Stimulated activated CD8-positive, alpha-beta memory T cell treated with anti-CD3 and anti-CD28 coated beads, Interleukin-15, amount 100 ng/mL, for 4 hours (primary cell): ENCODE measurements around the gene AGAP1.

ENCODE experiments used
- DNase-seq, 2 donors: peaks; one replicate each; pipeline ENCODE4 v3.0.0-alpha.2; 2020; ENCODE audit warnings: low read depth in 2 of 2

Gene AGAP1

DNA sequence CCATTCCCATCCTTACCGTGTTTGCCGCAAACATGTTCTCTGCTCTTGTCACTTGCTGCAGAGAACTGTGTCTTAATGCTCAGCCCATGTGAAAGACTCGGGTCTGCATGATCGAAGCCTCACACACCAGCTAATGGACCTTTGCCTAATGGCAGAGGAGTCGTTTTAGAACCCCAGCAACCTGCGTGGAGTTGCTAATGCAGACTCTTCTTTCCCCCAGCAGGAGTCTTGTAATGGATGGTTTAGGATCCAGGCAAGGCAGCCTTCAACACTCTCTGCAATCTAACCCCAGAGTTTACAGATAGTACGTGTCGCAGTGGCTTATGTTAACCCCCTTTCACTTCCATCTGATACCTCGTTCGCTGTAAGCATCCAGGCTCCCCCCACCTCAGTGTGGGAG is 316.4 kb downstream of the AGAP1 start:
- no peak for DNase-seq

DNA sequence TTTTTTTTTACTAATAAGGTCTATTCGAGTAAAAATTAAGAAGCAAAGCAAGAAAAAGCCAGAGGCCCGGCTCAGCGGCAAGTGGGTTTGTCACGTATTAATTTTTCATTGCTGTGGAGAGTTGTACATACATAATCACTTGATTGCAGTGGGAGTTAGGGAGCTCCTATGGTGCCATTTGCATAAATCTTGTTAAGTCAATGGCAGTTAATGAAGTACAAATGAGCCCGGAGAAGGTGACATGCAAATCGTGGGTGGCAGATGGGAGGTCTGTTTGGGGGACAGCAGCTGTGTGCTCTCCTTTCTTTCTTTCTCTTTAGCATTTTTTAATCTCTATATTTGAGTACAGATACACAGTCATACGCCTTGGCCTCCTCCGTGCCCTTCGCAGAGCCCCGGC is 317.0 kb downstream of the AGAP1 start:
- no peak for DNase-seq

DNA sequence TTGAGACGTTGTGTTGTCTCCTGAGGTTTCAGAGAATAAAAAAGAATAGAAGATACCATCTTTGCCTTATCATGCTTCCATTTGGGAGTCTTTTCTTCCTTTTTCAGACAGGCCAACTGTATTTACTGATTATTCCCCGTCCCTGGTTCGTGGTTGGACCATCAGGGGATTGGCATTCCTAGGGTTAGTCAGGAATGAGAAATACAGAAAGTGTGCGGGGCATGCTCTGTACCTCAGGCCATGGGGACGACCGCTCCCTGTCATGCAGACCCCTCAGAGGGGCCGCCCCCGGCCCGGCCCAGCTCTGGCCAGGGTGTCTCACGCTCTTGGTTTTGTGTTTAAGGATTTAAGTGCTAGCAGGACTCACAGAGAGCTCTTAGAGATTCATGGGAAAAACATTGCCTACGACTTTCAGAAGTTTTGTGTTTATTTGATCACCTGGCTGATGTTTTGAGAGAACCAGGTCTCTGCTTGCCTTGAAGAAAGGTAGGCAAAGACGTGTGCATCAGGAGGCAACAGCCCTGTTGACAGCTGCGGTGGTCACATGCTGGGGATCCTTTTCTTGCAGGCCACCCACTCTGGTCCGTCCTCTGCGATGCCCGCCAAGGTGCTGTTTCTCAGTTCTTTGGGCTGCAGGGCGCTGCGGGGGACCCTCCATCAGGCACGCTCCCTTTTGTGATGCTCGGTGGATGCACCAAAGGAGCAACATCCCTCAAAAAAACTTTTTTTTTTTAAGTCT is 317.8 kb downstream of the AGAP1 start:
- DNase-seq = no peak

DNA sequence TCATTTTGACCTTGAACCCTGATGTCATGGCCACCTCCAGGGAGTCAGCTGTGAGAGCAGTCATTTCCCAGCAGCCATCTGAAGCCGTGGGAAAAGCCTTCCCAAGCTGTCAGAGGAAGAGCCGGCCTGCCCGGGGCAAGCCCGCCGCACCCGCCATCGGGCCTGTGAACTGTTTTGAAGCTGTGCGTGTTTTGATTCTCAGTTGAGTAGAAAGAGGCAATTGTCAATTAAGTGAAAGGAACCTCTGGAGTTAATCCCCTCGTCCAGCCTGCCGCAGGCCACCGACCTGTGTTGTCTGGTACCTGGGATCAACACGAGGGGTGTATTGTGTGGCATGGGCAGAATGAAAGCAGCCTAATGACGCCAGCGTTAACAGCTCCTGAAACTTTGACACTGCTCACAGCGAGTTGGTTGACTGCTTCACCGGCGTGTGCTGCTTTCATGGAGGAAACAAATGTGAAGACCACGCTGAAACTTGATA is 318.4 kb downstream of the AGAP1 start:
- no peak for DNase-seq

DNA sequence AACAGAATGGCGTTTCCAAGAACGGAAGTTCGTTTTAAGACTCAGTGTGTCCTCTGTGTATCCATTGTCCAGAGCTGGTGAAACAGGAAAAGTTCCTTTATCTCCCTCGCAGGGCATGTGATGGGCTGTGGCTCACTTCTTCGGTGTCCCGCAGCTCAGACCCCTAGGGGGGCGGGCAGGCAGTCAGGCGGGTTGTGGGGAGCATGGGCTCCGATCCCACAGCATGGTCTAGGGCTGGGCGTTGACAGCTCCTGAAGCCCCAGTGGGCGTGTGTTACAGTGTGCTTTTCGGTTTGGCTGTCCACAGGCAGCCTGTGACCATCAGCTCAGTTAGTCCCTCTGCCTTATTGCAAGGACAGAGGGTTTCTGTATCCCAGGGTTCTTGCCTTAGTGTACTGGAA is 319.6 kb downstream of the AGAP1 start:
- no peak for DNase-seq

DNA sequence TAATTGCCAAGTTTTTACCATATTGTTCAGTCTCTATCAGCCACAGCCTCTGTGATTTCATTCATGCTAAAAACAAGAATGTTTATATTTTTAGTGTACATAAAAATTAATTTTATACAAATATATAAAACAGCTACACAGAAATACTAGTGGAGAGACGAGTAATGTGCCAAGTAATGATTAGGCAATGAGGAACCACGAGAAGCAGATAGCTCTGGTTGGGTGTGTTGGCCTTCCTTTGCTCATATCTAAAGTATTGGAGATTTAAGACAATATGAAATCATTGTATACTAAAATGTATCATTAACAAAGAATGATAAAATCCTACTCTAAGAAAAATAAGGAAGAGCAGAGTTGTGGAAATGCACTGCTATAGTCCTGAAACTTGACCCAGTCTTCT is 326.7 kb downstream of the AGAP1 start:
- DNase-seq = no peak

DNA sequence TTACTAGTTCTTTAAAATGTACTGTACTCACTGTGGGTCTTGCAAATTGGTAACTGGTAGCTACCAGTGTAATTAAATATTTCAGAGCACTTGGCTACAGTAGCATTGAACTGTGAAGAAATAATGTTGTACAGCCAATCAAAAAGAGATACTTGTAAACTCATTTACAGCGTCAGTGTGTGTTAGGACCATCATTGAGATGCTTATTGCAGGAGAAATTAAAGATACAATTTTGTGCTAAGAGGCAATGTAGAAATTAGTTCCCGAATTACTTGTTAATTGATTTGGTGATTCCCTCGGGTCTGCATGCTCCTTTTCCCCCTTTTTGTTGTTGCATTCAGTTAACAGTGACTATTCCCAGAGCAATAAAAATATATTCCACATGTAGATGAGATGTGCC is 330.5 kb downstream of the AGAP1 start:
- DNase-seq = no peak

DNA sequence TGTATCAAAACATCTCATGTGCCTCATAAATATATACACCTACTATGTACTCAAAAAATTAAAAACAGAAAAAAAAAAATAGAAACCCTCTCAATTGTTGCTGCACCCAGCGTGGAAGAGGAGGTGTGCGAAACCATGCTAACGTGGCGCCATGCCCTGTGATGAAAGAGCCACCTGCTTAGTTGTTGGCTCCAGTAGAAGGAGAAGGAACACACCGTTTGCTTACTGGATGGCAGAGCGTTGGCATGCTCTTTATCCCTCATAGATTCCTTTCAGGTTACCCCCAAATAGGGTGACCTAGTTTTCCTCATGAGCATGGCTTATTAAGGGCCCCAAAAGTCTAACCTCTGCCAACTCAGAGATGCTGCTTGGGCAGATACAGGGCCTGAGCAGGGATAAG is 332.1 kb downstream of the AGAP1 start:
- no peak for DNase-seq

DNA sequence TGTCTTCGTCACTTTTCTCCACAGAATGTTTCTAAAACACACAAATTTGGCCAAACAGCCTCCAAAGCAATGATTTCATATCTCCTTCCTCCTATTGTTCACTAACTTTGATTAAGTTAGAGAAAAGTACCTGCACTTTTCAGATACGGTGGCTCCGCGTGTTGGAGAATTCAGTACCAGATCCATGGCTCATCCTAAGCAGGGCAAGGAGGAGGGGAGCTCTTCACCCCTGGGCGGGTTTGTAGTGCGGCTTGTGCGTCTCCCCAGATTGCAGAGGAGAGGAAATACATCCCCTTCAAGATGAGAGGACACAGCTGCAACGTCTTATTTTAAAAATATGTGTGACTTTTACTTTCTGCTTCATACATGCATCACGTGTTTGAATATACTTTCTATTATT is 333.0 kb downstream of the AGAP1 start:
- DNase-seq = no peak

DNA sequence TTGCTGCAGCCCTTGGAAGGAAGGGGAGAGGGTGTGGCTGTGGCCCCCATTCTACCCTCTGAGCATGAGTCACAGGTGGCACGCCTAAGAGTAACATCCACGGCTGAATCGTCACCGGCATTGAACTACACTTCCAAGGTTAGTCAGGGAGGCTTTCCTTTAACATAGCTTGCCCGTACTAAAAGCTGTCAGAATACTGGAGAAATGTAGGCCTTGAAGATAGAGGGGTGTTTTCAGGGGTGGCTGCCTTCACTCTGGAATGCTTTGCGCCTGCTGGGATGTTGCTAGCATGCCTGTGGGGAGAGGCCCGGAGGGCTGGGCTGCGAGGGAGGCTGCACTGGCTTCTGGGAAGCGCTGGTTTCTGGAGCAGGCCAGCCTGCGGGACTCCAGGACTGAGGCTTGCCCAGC is 333.7 kb downstream of the AGAP1 start:
- no peak for DNase-seq

DNA sequence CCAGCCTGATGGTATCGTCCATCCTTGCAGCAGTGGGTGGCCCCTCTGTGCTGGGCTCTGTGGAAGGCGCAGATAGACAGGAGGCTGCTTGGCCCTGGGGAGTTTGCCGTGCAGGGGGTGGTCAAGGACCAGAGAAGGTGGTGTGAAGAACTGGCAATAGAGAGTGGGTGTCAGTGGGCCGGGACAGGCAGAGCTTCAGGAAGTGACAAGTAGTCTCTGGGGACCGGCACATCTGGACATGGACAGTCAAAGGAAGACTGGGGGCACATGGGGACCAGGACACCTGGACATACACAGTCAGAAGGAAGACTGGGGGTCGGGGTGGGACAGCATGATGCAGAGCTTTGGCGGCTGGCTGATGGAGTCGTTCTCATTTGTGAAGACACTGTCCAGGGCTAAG is 335.9 kb downstream of the AGAP1 start:
- no peak for DNase-seq

DNA sequence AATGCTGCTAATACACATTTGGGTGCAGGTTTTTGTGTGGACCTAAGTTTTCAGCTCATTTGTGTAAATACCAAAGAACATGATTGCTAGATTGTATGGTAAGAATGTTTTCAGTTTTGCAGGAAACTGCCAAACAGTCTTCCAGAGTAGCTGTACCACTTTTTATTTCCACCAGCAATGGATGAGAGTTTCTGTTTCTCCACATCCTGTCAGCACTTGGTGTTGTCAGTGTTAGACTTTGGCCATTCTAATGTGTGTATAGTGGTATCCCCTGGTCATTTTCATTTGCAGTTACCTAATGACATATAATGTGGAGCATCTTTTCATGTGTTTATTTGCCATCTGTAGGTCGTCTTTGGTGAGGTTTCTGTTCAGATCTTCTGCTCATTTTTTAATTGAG is 337.9 kb downstream of the AGAP1 start:
- no peak for DNase-seq

DNA sequence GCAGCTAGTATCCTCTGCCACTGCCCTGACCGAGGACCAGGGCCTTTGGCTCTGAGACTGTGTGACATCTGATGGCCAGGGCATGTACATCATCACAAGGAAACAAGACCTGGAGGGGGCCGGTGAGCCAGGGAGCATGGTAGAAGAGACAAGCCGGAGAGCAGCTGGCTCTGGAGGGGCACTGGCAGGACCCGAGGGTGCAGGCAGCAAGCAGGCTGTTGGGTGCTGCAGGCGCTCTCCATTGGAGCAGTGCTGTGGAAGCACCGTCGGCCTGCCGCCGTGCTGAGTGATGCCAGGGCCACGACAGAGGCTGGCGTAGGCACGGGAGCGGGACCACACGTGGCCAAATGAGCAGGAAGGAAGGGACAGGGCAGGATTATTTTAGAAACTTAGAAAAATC is 339.1 kb downstream of the AGAP1 start:
- no peak for DNase-seq

DNA sequence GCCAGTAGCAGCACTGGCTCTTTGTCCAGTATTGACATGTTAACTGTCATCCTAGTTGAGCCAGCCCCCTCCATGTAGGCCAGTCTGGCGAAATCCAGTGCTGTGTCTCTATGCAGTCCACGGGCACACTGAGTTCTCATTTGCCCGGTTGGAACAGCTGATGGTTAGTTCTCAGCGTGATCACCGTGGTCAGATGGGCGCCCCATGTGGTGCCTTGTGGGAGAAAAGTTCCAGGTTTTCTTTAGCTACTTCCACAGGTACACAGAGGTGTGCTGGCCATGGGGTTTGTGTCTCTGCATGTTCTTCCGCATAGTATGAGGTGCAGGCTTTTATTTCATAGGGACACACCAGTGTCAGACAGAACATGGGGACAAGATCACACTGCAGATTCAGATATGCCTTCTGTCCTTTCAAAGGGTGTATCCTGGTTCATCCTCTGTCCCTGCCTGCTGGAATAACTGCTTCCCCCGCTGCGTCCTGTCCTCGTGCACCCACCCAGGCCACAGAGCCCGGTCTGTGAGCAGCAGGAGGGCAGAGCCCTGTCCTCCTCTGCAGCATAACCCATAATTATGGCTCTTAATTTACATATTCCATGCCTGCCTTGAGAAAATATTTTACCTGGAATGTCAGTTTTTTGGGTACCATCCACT is 340.3 kb downstream of the AGAP1 start:
- DNase-seq = no peak

DNA sequence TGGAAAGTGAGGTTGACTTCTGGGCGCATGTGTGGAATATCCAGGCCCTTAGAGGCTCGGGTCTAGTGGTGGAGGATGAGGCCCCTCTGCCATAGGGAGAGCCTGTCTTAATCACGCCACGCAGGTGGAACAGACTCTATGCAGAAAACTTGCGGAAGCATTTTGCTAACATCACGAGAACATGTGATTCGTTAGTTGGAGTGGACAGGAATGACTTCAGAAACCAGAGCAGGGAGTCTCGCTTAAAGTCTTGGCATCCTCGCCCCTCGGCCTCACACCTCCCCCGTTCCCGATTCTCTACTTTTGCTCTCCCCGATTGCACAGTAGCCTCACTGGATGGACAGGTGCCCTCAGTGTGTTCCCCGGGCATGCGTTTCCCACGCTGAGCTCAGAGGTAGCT is 340.9 kb downstream of the AGAP1 start:
- no peak for DNase-seq

DNA sequence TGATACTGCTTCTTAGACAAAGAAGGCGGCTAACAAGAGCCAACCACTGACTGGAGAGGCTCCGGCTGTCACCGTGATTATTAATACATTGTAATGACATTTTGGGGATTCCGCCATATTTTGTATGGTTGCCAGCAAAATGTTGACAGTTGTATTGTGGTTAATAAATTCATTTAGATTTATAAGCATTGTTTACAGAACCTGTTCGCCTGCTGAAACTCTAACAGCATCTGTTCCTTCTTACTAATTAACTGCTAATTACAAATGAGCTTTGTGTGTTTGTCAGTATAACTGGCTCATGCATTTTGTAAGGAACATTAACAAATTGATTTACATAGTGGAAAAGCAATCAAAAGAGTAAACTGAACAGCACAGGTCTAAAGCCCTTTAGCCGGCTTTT is 342.0 kb downstream of the AGAP1 start:
- no peak for DNase-seq

DNA sequence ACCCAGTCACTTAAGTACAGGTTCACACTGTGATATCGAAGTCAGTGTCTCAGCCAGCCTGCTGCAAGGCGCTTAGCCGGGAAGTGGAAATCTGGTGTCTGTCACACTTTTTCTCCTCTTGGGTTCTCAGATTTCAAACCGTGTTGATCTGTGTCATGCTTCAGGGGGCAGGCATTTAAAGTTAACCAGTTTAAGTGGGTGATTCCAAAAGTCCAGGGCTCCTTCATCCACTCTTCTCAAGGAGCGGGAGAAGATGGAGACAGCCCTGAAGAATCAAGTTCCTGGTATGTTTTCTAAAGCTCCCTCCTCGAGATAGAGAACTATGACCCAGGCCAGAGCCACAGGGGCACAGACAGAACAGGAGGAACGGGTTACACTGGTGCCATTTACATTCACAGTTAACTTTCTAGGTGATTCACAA is 342.7 kb downstream of the AGAP1 start:
- no peak for DNase-seq

DNA sequence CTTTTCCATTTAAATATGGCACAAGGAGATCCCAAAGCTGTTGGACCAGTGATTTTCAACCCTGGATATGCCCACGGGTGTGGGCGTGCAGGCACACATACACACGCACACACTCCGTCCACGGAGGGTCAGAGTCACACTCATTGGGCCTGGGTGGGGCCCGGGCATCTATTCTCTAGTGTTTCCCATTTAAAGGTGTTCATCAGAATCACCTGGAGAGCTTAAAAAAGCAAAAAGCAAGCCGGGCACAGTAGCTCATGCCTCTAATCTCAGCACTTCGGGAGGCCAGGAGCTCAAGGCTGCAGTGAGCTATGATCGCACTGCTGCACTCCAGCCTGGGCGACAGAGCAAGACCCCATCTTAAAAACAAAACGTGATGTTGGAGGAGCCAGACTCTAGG is 345.4 kb downstream of the AGAP1 start:
- DNase-seq = no peak

DNA sequence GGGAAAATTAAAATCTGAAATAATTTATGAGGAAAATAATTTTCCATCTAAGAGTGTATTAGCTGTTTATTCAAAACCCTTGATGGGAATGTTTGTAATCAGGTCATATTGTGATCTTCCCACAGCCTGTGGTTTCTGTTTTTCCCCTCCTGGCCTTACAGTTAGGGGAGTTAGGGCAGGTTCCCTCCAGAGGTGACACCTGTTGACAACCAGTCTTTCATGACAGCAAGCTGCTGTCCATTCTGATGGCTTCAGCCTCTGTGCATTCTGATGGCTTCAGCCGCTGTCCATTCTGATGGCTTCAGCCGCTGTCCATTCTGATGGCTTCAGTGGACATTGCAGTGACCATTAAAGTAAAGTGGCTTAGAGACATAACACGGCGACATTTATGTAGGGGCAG is 346.1 kb downstream of the AGAP1 start:
- no peak for DNase-seq

DNA sequence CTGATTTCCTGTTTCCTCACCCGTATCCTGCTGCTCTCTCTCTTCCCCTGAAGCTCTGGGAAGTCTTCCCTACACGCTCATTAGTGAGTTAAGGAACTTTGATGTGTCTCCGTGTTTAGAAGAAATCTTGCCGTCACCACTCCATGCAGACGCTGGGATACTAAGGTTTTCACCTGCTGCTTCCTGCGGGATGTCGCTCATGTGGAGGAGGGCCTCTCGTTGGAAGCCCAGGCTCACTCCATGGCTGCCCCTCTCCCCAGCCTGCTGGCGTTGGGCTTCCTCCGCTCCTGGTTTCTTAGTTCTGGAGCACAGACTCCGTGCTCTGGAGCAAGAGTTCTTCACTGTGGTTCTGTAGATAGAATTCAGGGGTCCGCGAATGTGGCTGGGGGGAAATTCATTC is 348.0 kb downstream of the AGAP1 start:
- no peak for DNase-seq

DNA sequence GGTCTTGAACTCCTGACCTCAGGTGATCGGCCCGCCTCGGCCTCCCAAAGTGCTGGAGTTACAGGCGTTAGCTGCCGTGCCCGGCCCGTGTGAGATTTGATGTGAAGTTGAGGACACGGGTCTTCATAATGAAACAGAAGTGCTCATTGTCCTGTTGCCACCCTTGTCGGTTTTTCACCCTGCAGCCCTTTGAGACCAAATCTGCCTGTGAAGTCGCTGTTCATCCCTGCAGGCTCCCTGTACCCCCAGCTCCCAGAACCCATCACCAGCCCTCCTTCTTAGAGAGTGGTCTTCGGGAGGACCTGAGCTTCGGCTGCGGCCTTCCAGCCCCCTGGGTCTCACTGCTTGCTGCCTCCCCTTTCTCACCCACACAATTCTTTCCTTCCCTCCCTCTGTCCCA is 349.1 kb downstream of the AGAP1 start:
- no peak for DNase-seq

DNA sequence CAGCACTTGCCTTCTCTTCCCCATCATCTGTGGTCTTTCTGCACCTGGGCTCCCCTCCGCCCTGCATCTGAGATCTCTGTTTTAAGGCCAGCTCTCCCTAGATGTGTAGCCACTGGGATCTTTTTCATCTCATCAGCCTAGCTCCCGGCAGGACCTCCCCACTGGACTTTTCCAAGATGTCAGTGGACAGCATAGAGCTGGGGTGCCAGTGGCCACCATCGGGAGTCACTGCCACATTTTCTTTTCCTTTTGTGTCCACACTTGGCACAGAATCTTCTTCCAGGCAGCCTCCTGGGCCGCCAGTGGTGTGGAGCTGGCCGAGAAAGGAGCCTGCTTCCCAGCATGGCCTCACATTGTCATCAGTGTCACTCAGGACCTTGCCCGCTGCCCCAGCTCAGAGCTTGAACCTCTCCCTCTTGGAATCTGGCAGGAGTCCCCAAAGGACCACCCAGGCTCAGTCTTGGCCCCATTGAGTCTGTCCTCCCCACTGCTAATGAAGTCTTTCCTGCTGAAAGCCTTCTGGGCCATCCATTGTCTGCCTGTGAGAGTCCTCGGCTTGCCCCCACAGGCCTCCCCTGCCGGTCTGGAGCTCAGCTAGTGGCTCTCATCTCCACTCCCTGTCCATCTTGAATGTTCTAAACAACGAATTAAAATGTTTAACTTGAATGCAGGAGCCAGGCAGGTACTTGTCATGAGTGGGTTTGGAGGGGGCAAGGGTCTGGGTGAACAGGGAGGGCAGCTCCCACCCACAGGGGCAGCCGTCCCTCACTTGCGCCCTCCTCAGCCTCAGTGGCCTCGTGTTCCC is 349.9 kb downstream of the AGAP1 start:
- DNase-seq = no peak

DNA sequence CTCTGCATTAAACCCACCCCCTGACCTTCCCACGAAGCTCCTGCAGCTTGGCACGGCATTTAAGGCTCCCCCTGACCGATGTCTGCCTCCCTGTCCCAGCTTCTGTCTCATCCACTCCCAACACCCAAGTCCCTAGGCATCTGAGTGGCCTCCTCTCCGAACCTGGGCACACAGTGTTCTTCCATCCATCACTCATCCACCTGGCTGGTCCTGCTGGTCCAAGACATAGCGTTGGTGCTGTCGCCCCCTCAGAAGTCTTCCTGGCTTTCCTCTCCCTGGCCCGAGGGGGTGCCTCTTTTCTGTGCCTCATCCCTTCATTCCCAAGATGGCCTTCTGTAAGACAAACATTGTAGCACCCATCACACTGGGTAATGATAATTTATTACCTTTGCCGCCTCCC is 350.7 kb downstream of the AGAP1 start:
- no peak for DNase-seq
